Ramos (cell line): ENCODE measurements around the gene KRT80.

Experiments used
- in situ Hi-C: fragments of 300-500 bp; cut with MboI; formaldehyde crosslinking; loops from one replicate; pipeline ENCODE4 v1.14.3; 2022; ENCODE audit warnings: low sequenced_read_pairs; ENCODE audit not compliant: unreplicated experiment

The KRT80 gene

GRCh38 chr12:52211716-52212585 is 20.1 kb upstream of the KRT80 start:
- in situ Hi-C loops = no loop called here

- in situ Hi-C loops = no loop called here
Measured at GRCh38 chr12:52210925-52211650, 19.3 kb upstream of the KRT80 start.

- in situ Hi-C loops = no loop called here
Measured at GRCh38 chr12:52210186-52210924, 18.5 kb upstream of the KRT80 start.

- in situ Hi-C loops = no loop called here
Measured at GRCh38 chr12:52209321-52209720, 17.5 kb upstream of the KRT80 start.

GRCh38 chr12:52208424-52209165 is 16.8 kb upstream of the KRT80 start:
- in situ Hi-C loops = no loop called here

GRCh38 chr12:52207895-52208294 is 16.1 kb upstream of the KRT80 start:
- in situ Hi-C loops = no loop called here

GRCh38 chr12:52207106-52207505 is 15.3 kb upstream of the KRT80 start:
- in situ Hi-C loops = no loop called here

GRCh38 chr12:52206304-52207040 is 14.7 kb upstream of the KRT80 start:
- in situ Hi-C loops = no loop called here

GRCh38 chr12:52205612-52206303 is 13.9 kb upstream of the KRT80 start:
- in situ Hi-C loops = no loop called here

GRCh38 chr12:52204931-52205505 is 13.2 kb upstream of the KRT80 start:
- in situ Hi-C loops = no loop called here

GRCh38 chr12:52204095-52204930 is 12.5 kb upstream of the KRT80 start:
- in situ Hi-C loops = no loop called here

- in situ Hi-C loops = no loop called here
Measured at GRCh38 chr12:52203079-52203921, 11.5 kb upstream of the KRT80 start.

- in situ Hi-C loops = no loop called here
Measured at GRCh38 chr12:52202361-52203078, 10.7 kb upstream of the KRT80 start.

GRCh38 chr12:52201451-52201839 is 9.6 kb upstream of the KRT80 start:
- in situ Hi-C loops = no loop called here

- in situ Hi-C loops = no loop called here
Measured at GRCh38 chr12:52200781-52201450, 9.1 kb upstream of the KRT80 start.
